Bronchial epithelial cell (primary cell): ENCODE results near the gene RPS6KA2. TPM values are rescaled to one million over a fixed set of nuclear protein-coding genes. Genes with fewer than 3 reads are reported as not detected.
A peak's percentile ranks its signal among the peaks of the same experiment; 100 is the strongest.

Experiments used
- DNase-seq: peaks from one replicate; pipeline ENCODE4 v3.0.0-alpha.2; 2010; ENCODE audit warnings: low read depth
- FAIRE-seq: peaks from 2 replicates; lab custom pipeline; 2011; peaks lifted over from hg19 to GRCh38; lab: Jason Lieb, UNC
- H3K27me3 ChIP-seq: 2 replicates; pipeline ENCODE4 v1.5.1; 2011; ENCODE audit warnings: low read length; ENCODE audit not compliant: control insufficient read depth, insufficient read depth
- H3K36me3 ChIP-seq: 2 replicates; pipeline ENCODE4 v1.5.1; 2011; ENCODE audit warnings: low read length; ENCODE audit not compliant: control insufficient read depth, insufficient read depth
- H3K4me3 ChIP-seq: 2 replicates; pipeline ENCODE4 v1.5.1; 2011; ENCODE audit warnings: mild to moderate bottlenecking, low read depth, low read length, control low read depth
- CTCF ChIP-seq: IDR thresholded peaks from 2 replicates; pipeline ENCODE4 v1.5.1; 2011; ENCODE audit warnings: mild to moderate bottlenecking, moderate library complexity, low read length, control low read depth, inconsistent platforms; ENCODE audit not compliant: insufficient read depth, severe bottlenecking
- total RNA-seq: library from RNA; depleted of rRNA; stranded (reverse); fragments of >200 nt; gene quantifications from 2 replicates; pipeline ENCODE4 v1.2.1, GENCODE V29; 2014

RPS6KA2 gene
- total RNA-seq, 1 donor from 2014 or later = 42.6 TPM

DNA sequence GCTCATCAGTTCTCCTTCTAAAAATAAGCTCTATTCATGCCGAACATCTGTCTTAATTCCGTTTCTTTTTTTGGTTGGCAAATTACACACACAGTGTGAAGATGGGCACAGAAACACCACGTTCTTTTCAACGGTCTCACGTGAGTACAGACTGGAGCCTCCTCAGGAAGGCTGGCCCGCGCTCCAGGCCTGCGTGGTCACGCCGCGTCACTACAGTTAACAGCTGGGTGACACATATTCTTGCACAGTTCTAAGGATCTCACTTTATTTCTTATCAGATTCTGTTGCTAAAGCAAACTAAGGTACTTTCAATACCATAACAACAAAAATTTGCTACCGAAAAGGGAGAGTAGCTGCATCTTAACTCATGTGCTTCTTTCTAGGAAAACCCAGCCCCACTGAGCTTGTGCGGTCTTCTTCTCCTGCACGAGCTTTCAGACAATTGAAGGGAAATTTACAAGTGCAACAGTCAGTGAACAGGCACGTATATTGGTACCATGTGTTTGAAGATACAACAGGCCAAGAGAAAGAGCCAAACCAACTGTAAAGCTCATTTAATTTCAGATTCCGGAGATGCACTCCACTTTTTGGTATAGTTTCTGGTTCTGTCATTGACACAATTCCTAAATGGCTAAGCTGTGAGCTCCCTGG lies 188.7 kb downstream of the RPS6KA2 start:
- Histone ChIP-seq H3K27me3 (no peaks in the 10 kb centered on the region), H3K4me3 (no peak overlapping the region), H3K36me3 (no peaks in the 10 kb centered on the region)
- TF ChIP-seq CTCF = no peak
- no peak for DNase-seq
- FAIRE-seq = no peak

DNA sequence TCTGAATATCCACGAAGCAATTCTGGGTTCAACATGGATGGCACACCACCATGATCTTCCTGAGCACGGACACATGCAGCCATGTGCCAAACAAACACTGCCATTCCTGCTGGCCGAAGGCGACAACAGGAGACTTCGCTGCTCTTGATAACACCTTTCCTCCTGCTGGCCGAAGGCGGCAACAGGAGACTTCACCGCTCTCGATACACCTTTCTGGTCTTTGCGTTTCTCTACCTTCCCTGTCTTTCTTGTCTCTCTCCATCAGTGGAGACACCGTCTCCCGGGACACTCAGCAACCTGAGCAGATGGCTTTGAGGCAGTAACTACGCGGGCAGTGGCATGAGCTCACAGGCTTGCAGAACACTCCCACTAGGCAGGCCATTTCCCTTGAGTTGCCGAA lies 189.4 kb downstream of the RPS6KA2 start:
- no peak for DNase-seq
- FAIRE-seq = peak; percentile 62
- no peak for TF ChIP-seq CTCF
- no peaks in the 10 kb centered on the region for H3K36me3 ChIP-seq
- no peaks in the 10 kb centered on the region for H3K27me3 ChIP-seq
- H3K4me3 ChIP-seq = no peak overlapping the region

GRCh38 chr6:166436195-166437139 lies 190.6 kb downstream of the RPS6KA2 start:
- no peak overlapping the region for H3K4me3 ChIP-seq
- DNase-seq (no peak), FAIRE-seq (no peak)
- TF ChIP-seq CTCF = no peak
- peaks cover 4% of the 10 kb centered on the region for H3K36me3 ChIP-seq
- no peaks in the 10 kb centered on the region for H3K27me3 ChIP-seq

GRCh38 chr6:166435574-166435973 lies 191.5 kb downstream of the RPS6KA2 start:
- TF ChIP-seq CTCF = no peak
- peaks cover 4% of the 10 kb centered on the region for H3K36me3 ChIP-seq
- peak; percentile 7 for DNase-seq
- H3K4me3 ChIP-seq = no peak overlapping the region
- FAIRE-seq = no peak
- H3K27me3 ChIP-seq = no peaks in the 10 kb centered on the region

DNA sequence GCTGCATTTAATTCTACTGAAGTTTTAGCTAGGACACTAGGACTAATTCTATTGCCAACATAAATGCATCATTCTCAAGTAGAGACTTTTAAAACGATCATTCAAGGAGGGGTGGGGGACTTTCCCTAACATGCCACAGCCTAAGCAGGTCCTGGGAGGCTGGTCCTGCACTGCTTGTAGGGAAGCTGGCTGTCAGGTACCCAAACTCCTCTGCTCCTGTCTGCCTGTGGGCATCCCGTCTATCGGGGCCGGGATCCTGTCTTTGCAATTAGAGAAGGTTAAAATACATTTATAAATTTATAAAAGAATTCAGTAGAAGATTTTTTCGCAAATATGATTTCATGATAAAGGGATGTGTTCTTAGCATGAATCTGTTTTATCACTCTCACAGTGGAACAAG lies 192.7 kb downstream of the RPS6KA2 start:
- Histone ChIP-seq H3K27me3 (no peaks in the 10 kb centered on the region), H3K36me3 (peaks cover 4% of the 10 kb centered on the region), H3K4me3 (no peak overlapping the region)
- FAIRE-seq = no peak
- no peak for TF ChIP-seq CTCF
- no peak for DNase-seq
